HEK293 (cell line): ENCODE data around the gene AIF1L.

ENCODE experiments used
- CTCF ChIA-PET: fragments of 350-600 bp; formaldehyde crosslinking; extraction: SDS; loops from one replicate; lab custom pipeline; 2021; ENCODE audit warnings: antibody characterized with exemption; lab: Yijun Ruan, JAX
- POLR2A ChIA-PET: fragments of 300-600 bp; formaldehyde crosslinking; extraction: SDS; loops from one replicate; lab custom pipeline; 2020; ENCODE audit warnings: antibody characterized with exemption, inconsistent platforms; lab: Yijun Ruan, JAX
- H3K27ac ChIP-seq: fragments of 200-500 bp; sonication (Bioruptor generic); 2 replicates; pipeline ENCODE4 v1.5.1; 2014; ENCODE audit warnings: low read depth, low read length, control low read depth, inconsistent platforms; ENCODE audit errors: extremely low read depth
- H3K36me3 ChIP-seq, 2 experiments: fragments of 200-500 bp in 1 of 2; sonication (Bioruptor generic) in 1 of 2; 1 replicate in 1 of 2; 2 replicates in 1 of 2; pipeline ENCODE4 v1.5.1; 2014 to 2017; ENCODE audit warnings: inconsistent platforms in 2 of 2, low read length in 2 of 2; ENCODE audit not compliant: control insufficient read depth in 2 of 2, insufficient read depth in 1 of 2
- H3K4me1 ChIP-seq: fragments of 200-500 bp; sonication (Bioruptor generic); 2 replicates; pipeline ENCODE4 v1.5.1; 2014; ENCODE audit warnings: mild to moderate bottlenecking, low read length, inconsistent platforms; ENCODE audit not compliant: control insufficient read depth, insufficient read depth
- H3K4me3 ChIP-seq: 2 replicates; pipeline ENCODE4 v1.5.1; 2011; ENCODE audit warnings: low read depth, mild to moderate bottlenecking, control low read depth, low read length, moderate library complexity
- H3K9me3 ChIP-seq: fragments of 200-500 bp; sonication (Bioruptor generic); 2 replicates; pipeline ENCODE4 v1.5.1; 2014; ENCODE audit warnings: low read depth, low read length, inconsistent platforms; ENCODE audit not compliant: control insufficient read depth, insufficient read depth
- GFI1B ChIP-seq: fragments of 450-650 bp; formaldehyde crosslinking; IDR thresholded peaks from 2 replicates; pipeline ENCODE4 v1.5.1; 2016; ENCODE audit warnings: missing biosample characterization, missing genetic modification characterization
- GLI4 ChIP-seq: fragments of 450-650 bp; formaldehyde crosslinking; IDR thresholded peaks from 2 replicates; pipeline ENCODE4 v1.5.1; 2016; ENCODE audit warnings: missing biosample characterization, missing genetic modification characterization
- HIC1 ChIP-seq: fragments of 450-650 bp; formaldehyde crosslinking; IDR thresholded peaks from 2 replicates; pipeline ENCODE4 v1.5.1; 2016; ENCODE audit warnings: missing biosample characterization, missing genetic modification characterization
- SALL2 ChIP-seq: fragments of 450-650 bp; formaldehyde crosslinking; IDR thresholded peaks from 2 replicates; pipeline ENCODE4 v1.5.0; 2017; ENCODE audit warnings: missing biosample characterization, mild to moderate bottlenecking, missing genetic modification characterization, borderline replicate concordance
- SP2 ChIP-seq: fragments of 450-650 bp; formaldehyde crosslinking; IDR thresholded peaks from 2 replicates; pipeline ENCODE4 v1.5.1; 2016; ENCODE audit warnings: missing biosample characterization, missing genetic modification characterization
- ZBTB1 ChIP-seq: fragments of 450-650 bp; formaldehyde crosslinking; IDR thresholded peaks from 2 replicates; pipeline ENCODE4 v1.5.1; 2016; ENCODE audit warnings: missing biosample characterization, missing genetic modification characterization
- ZEB2 ChIP-seq: fragments of 450-650 bp; formaldehyde crosslinking; IDR thresholded peaks from 2 replicates; pipeline ENCODE4 v1.5.1; 2016; ENCODE audit warnings: missing biosample characterization, missing genetic modification characterization
- ZFHX2 ChIP-seq: fragments of 450-650 bp; formaldehyde crosslinking; conservative IDR thresholded peaks from 2 replicates; pipeline ENCODE4 v1.5.1; 2016; ENCODE audit warnings: missing biosample characterization, missing genetic modification characterization
- ZIC2 ChIP-seq: fragments of 450-650 bp; formaldehyde crosslinking; IDR thresholded peaks from 2 replicates; pipeline ENCODE4 v1.5.1; 2016; ENCODE audit warnings: missing biosample characterization, missing genetic modification characterization
- ZNF146 ChIP-seq: fragments of 450-650 bp; formaldehyde crosslinking; IDR thresholded peaks from 2 replicates; pipeline ENCODE4 v1.5.1; 2016; ENCODE audit warnings: missing biosample characterization, missing genetic modification characterization
- ZNF24 ChIP-seq: fragments of 450-650 bp; formaldehyde crosslinking; IDR thresholded peaks from 2 replicates; pipeline ENCODE4 v1.5.1; 2016; ENCODE audit warnings: missing biosample characterization, missing genetic modification characterization
- ZNF473 ChIP-seq: fragments of 450-650 bp; formaldehyde crosslinking; IDR thresholded peaks from 2 replicates; pipeline ENCODE4 v1.5.1; 2017; ENCODE audit warnings: missing biosample characterization, missing genetic modification characterization
- ZNF501 ChIP-seq: fragments of 450-650 bp; formaldehyde crosslinking; IDR thresholded peaks from 2 replicates; pipeline ENCODE4 v1.5.1; 2016; ENCODE audit warnings: missing biosample characterization, missing genetic modification characterization
- ZNF510 ChIP-seq: fragments of 450-650 bp; formaldehyde crosslinking; IDR thresholded peaks from 2 replicates; pipeline ENCODE4 v1.5.1; 2018; ENCODE audit warnings: mild to moderate bottlenecking, missing genetic modification characterization, missing biosample characterization; ENCODE audit not compliant: insufficient replicate concordance
- ZNF701 ChIP-seq: fragments of 450-650 bp; formaldehyde crosslinking; IDR thresholded peaks from 2 replicates; pipeline ENCODE4 v1.5.1; 2016; ENCODE audit warnings: missing biosample characterization, missing genetic modification characterization
- ZNF747 ChIP-seq: fragments of 450-650 bp; formaldehyde crosslinking; IDR thresholded peaks from 2 replicates; pipeline ENCODE4 v1.5.1; 2016; ENCODE audit warnings: missing biosample characterization, missing genetic modification characterization
- ZNF792 ChIP-seq: fragments of 450-650 bp; formaldehyde crosslinking; IDR thresholded peaks from 2 replicates; pipeline ENCODE4 v1.5.1; 2016; ENCODE audit warnings: missing biosample characterization, missing genetic modification characterization
- ZNF843 ChIP-seq: fragments of 450-650 bp; formaldehyde crosslinking; IDR thresholded peaks from 2 replicates; pipeline ENCODE4 v1.5.1; 2016; ENCODE audit warnings: missing biosample characterization, missing genetic modification characterization
- ZSCAN4 ChIP-seq: fragments of 450-650 bp; formaldehyde crosslinking; IDR thresholded peaks from 2 replicates; pipeline ENCODE4 v1.5.1; 2017; ENCODE audit warnings: missing biosample characterization, missing genetic modification characterization

AIF1L gene

GRCh38 chr9:131076347-131077195 is 19.8 kb upstream of the AIF1L start:
- no peaks in the 10 kb centered on the region for H3K4me1 ChIP-seq
- H3K9me3 ChIP-seq: no peaks in the 10 kb centered on the region
- H3K27ac ChIP-seq: no peak overlapping the region
- no peak overlapping the region for H3K4me3 ChIP-seq
- ChIA-PET POLR2A (no interaction called here), CTCF (interaction anchor here (0.6 to 2.9 kb wide), 7 partner anchors 19 to 260 kb away, joined by 3 to 14 read pairs (median 4); no protein-coding TSS in a partner anchor)
- H3K36me3 ChIP-seq: no peaks in the 10 kb centered on the region
- no peak for TF ChIP-seq GFI1B (tag by site-specific recombination)
- TF ChIP-seq ZNF24: no peak
- TF ChIP-seq ZBTB1 (tag by site-specific recombination): no peak
- no peak for TF ChIP-seq ZNF747 (tag by site-specific recombination)
- TF ChIP-seq ZNF843 (tag by site-specific recombination): no peak
- TF ChIP-seq ZNF501 (tag by site-specific recombination): no peak
- TF ChIP-seq ZNF792 (tag by site-specific recombination): no peak
- TF ChIP-seq ZNF510 (tag by site-specific recombination): no peak
- no peak for TF ChIP-seq SP2 (tag by site-specific recombination)
- no peak for TF ChIP-seq ZFHX2 (tag by site-specific recombination)
- TF ChIP-seq ZSCAN4 (tag by site-specific recombination): no peak
- no peak for TF ChIP-seq ZEB2 (tag by site-specific recombination)
- TF ChIP-seq GLI4 (tag by site-specific recombination): no peak
- no peak for TF ChIP-seq ZNF473 (tag by site-specific recombination)
- no peak for TF ChIP-seq ZNF701
- TF ChIP-seq ZNF146 (tag by site-specific recombination): no peak
- no peak for TF ChIP-seq HIC1 (tag by site-specific recombination)

GRCh38 chr9:131078427-131079366 is 17.6 kb upstream of the AIF1L start:
- H3K4me1 ChIP-seq: no peaks in the 10 kb centered on the region
- no peak for TF ChIP-seq SALL2 (tag by site-specific recombination)
- TF ChIP-seq ZIC2: peak; percentile 92
- H3K27ac ChIP-seq: no peak overlapping the region
- H3K36me3 ChIP-seq: no peaks in the 10 kb centered on the region
- POLR2A ChIA-PET: no interaction called here
- CTCF ChIA-PET: interaction anchor here (0.6 to 2.1 kb wide), 4 partner anchors 20 to 303 kb away, joined by 3 to 11 read pairs (median 4); no protein-coding TSS in a partner anchor
- no peak overlapping the region for H3K4me3 ChIP-seq
- no peaks in the 10 kb centered on the region for H3K9me3 ChIP-seq
